ENCODE measurements around the gene ARSG.
"Not testable (repeated sequence)": the region's sequence is repeated elsewhere in the genome, so short reads cannot be mapped to it uniquely, and the experiment has no call there.

Gene ARSG

GRCh38 chr17:68399638-68400403, 108.5 kb downstream of the ARSG start:
- DNase-seq, result no peak

GRCh38 chr17:68400404-68400735, 109.1 kb downstream of the ARSG start:
- no peak for DNase-seq

DNA sequence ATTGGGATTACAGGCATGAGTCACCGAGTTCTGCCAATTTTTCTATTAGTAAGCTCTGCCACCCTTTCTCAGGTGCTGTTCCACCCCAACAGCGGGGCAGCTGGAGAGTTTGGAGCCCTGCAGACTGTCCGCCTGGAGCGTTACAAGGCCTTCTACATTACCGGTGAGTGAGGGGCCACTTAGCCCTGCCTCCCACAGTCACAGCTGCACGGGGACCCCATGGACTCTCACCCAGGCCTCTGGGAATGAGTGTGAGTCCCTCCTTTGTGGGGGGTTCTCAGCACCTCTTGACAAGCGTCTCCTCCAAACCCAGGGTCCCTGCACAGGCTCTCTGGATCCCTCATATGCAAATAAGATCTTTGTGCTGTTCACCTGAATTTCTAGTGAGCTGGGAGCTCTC, 110.0 kb downstream of the ARSG start:
- no peak for DNase-seq

DNA sequence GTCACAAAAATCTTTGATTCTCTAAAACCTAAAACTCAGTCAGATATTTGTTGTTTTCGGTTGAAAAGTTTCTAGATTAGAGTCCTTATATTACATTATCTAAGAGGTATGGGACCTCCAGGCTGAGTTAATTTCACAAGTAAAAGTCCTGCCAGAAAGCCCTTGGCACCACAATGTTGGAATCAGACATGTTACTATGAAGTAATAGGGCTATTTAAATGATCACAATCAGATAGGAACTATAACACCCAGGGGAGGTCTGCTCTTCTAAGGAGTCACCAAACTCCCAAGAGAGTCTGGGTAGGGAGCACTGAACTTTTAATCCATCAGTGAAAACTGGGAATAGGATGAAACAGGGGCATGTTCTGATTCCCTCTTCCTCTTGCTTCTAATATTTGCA, 111.8 kb downstream of the ARSG start:
- DNase-seq, result no peak

DNA sequence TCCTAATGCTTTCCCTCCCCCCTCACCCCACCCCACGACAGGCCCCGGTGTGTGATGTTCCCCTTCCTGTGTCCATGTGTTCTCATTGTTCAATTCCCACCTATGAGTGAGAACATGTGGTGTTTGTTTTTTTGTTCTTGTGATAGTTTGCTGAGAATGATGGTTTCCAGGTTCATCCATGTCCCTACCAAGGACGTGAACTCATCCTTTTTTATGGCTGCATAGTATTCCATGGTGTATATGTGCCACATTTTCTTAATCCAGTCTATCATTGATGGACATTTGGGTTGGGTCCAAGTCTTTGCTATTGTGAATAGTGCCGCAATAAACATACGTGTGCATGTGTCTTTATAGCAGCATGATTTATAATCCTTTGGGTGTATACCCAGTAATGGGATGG, 112.5 kb downstream of the ARSG start:
- not testable (repeated sequence) for DNase-seq

DNA sequence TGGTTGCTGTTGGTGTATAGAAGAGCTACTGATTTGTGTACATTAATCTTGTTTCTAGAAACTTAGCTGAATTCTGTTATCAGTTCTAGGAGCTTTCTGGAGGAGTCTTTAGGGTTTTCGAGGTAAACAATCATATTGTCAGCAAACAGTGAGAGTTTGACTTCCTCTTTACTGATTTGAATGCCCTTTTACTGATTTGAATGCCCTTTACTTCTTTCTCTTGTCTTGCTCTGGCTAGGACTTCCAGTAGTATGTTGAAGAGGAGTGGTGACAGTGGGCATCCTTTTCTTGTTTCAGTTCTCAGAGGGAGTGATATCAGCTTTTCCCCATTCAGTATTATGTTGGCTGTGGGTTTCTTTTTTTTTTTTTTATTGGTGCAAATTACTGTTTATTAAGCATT, 116.4 kb downstream of the ARSG start:
- DNase-seq, result not testable (repeated sequence)

DNA sequence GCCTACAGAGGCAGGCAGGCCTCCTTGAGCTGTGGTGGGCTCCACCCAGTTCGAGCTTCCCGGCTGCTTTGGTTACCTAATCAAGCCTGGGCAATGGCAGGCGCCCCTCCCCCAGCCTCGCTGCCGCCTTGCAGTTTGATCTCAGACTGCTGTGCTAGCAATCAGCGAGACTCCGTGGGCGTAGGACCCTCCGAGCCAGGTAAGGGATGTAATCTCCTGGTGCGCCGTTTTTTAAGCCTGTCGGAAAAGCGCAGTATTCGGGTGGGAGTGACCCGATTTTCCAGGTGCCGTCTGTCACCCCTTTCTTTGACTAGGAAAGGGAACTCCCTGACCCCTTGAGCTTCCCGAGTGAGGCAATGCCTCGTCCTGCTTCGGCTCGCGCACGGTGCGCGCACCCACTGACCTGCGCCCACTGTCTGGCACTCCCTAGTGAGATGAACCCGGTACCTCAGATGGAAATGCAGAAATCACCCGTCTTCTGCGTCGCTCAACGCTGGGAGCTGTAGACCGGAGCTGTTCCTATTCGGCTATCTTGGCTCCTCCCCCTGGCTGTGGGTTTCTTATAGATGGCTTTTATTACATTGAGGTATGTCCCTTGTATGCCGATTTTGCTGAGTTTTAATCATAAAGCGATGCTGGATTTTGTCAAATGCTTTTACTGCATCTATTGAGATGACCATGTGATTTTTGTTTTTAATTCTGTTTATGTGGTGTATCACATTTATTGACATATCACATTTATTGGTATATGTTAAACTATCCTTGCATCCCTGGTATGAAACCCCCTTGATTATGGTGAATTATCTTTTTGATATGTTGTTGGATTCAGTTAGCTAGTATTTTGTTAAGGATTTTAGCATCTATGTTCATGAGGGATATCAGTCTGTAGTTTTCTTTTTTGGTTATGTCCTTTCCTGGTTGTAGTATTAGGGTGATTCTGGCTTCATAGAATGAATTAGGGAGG, 122.6 kb downstream of the ARSG start:
- DNase-seq, result peak; percentile 70

DNA sequence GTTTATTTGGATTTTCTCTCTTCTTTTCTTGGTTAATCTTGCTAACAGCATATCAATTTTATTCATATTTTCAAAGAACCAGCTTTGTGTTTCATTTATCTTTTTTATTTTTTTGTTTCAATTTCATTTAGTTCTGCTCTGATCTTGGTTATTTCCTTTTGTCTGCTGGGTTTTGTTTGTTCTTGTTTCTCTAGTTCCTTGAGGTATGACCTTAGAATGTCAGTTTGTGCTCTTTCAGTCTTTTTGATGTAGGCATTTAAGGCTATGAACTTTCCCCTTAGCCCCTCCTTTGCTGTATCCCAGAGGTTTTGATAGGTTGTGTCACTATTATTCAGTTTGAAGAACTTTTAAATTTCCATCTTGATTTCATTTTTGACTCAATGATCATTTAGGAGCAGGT, 123.6 kb downstream of the ARSG start:
- not testable (repeated sequence) for DNase-seq

- no peak for DNase-seq
Measured at GRCh38 chr17:68417317-68417716, 126.0 kb downstream of the ARSG start.

GRCh38 chr17:68418876-68419275, 127.6 kb downstream of the ARSG start:
- DNase-seq, result no peak

- no peak for DNase-seq
Measured at GRCh38 chr17:68420065-68420464, 128.8 kb downstream of the ARSG start.

- DNase-seq, result no peak
Measured at GRCh38 chr17:68421486-68421885, 130.2 kb downstream of the ARSG start.

GRCh38 chr17:68422821-68423220, 131.5 kb downstream of the ARSG start:
- DNase-seq, result no peak

- DNase-seq, result no peak
Measured at GRCh38 chr17:68423251-68423650, 132.0 kb downstream of the ARSG start.

DNA sequence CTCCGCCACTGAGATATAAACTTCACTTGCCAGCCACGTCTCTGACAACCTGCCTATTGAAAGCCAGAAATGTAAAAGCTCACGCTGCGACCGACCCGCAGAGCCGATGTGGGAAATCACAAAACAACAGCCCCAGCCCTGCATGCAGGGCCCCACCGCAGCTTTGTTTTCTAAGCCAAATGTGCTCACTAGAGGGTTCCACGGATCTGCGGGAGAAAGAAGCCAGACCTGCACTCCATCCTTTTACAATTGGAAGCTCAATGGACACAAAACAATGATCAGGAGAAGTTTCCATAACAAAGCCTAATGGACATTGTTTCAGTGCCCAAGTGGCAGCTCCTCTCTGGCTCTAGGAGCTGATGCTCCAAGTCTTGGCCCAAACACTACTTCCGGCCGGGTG, 132.9 kb downstream of the ARSG start:
- DNase-seq, result no peak

DNA sequence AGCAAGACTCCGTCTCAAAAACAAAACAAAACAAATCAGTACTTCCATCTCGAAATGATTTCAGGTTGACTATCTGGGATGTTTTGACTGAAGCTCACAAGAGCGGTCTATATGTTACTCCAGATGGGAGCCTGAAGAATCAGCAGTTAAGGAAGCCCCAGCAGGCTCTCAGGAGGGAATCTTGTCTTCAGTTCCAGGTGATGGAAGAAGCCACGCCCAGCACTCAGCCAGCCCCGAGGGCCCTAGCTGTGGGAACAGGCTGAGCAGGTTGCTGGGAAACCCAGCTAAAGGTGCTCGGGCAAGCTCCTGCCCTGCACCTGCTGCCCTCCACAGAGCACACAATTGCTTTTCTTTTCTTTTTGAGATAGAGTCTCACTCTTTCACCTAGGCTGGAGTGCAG, 133.6 kb downstream of the ARSG start:
- no peak for DNase-seq

DNA sequence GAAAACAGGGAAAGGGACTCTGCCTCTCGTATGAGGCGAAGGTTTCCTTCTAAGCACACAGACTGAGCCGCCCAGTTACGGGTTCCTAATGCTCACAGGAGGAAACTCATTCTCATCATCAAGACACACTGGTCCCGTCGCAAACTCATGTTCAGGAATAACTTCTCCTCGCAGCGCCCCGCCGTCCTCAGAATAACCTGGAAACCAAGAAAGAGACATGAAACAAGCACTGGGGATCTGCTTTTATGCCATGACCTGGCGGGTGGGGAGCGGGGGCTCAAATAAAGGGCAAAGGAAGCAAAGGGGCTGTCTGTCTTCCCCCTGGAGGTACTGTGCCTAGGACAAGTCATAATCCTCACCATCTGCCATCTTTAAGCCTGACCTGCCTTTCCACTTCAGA, 134.7 kb downstream of the ARSG start:
- DNase-seq, result no peak

DNA sequence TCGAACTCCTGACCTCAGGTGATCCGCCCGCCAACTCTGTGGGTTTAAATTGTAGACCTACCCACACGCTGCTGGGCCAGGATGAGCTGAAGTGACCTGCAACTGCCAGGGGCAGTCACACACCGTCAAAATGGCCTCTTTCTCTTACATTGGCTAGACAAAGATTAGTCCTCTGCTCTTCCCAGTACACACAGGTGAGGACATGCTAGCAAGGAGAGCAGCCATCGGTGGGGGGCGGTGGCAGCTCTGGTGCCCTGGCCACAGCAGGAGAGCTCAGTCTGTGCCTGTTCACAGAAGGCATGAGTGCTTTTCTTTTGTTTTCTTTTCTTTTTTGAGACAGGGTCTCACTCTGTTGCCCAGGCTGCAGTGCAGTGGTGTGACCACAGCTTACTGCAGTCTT, 136.3 kb downstream of the ARSG start:
- no peak for DNase-seq

DNA sequence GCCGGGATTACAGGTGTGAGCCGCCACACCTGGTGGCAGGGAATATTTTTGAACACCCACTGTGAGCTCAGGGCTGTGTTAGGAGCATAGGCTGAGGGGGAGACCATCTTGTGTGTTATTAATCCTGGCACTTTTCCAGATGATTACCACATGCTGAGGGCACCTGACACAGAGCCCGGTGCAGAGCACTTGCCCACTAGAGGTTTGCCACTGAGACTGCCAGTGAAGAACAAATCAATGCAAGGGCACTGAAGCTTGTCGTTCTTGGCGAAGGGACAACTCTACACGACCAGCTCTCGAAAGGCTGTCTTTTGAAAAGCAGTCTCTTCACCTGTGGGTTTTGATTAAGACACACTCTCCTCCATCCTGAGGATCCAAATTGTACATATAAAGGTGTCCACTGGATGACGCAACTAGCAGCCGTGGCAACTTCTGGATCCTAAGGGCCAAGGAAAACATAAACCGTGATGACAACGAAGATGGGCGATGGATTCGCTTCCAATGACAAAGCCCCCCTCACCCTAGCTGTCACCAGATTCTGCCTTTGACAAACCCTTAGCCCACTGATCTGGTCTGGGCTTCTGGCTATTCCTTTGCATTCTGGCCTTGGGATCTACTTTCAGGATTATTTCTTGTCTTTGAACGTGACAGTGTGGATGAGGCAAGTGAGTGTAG, 137.3 kb downstream of the ARSG start:
- no peak for DNase-seq

DNA sequence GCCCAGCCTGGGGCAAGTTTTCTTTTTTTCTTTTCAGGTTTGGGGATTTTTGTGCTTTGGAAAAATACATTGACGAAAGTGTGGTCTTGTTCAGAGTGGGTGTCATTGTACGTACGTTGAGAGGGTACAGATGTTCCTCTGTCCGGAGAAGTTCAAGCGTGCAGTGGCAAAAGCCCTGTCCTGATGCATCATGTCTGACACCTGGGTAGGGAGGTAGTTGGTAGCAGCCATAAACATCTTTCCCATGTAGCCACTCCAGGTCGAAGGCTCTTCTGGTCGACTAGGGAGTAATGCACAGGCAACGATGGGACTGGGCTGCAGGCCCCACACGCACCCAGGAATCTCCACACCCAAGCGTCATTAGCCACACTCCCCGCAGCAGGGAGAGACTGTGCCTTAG, 138.6 kb downstream of the ARSG start:
- DNase-seq, result no peak

- DNase-seq, result no peak
Measured at GRCh38 chr17:68431045-68431608, 139.8 kb downstream of the ARSG start.

- DNase-seq, result peak; percentile 13
Measured at GRCh38 chr17:68431661-68432071, 140.4 kb downstream of the ARSG start.
